GOT3 (cell line): ENCODE data around the gene TAOK1.

Experiments
- DNase-seq: peaks from one replicate; lab custom pipeline; 2025; ENCODE audit warnings: mixed read lengths; lab: John Stamatoyannopoulos, UW

Gene TAOK1

GRCh38 chr17:29379084-29379991, 10.8 kb upstream of the TAOK1 start:
- no peak for DNase-seq

GRCh38 chr17:29383686-29384085, 6.5 kb upstream of the TAOK1 start:
- no peak for DNase-seq

GRCh38 chr17:29384901-29385300, 5.3 kb upstream of the TAOK1 start:
- DNase-seq = no peak

GRCh38 chr17:29386760-29387159, 3.4 kb upstream of the TAOK1 start:
- no peak for DNase-seq

- DNase-seq = no peak
Measured at GRCh38 chr17:29388937-29389336, 1.2 kb upstream of the TAOK1 start.

GRCh38 chr17:29390851-29391631, 878 bp downstream of the TAOK1 start:
- no peak for DNase-seq

GRCh38 chr17:29393436-29393835, 3.3 kb downstream of the TAOK1 start:
- no peak for DNase-seq

GRCh38 chr17:29394761-29395160, 4.6 kb downstream of the TAOK1 start:
- DNase-seq = no peak

- no peak for DNase-seq
Measured at GRCh38 chr17:29396066-29396465, 5.9 kb downstream of the TAOK1 start.

- DNase-seq = no peak
Measured at GRCh38 chr17:29399634-29400033, 9.5 kb downstream of the TAOK1 start.

GRCh38 chr17:29400818-29401217, 10.7 kb downstream of the TAOK1 start:
- DNase-seq = no peak

GRCh38 chr17:29401258-29401657, 11.1 kb downstream of the TAOK1 start:
- no peak for DNase-seq

GRCh38 chr17:29407856-29408255, 17.7 kb downstream of the TAOK1 start:
- DNase-seq = no peak

- no peak for DNase-seq
Measured at GRCh38 chr17:29409963-29410362, 19.8 kb downstream of the TAOK1 start.

- no peak for DNase-seq
Measured at GRCh38 chr17:29412780-29413565, 22.8 kb downstream of the TAOK1 start.

GRCh38 chr17:29420128-29420527, 30.0 kb downstream of the TAOK1 start:
- DNase-seq = no peak

- no peak for DNase-seq
Measured at GRCh38 chr17:29430275-29430674, 40.1 kb downstream of the TAOK1 start.

GRCh38 chr17:29433541-29433940, 43.4 kb downstream of the TAOK1 start:
- no peak for DNase-seq

GRCh38 chr17:29434550-29434949, 44.4 kb downstream of the TAOK1 start:
- no peak for DNase-seq

- no peak for DNase-seq
Measured at GRCh38 chr17:29442451-29442850, 52.3 kb downstream of the TAOK1 start.

GRCh38 chr17:29443041-29443739, 53.0 kb downstream of the TAOK1 start:
- DNase-seq = no peak

GRCh38 chr17:29444589-29444988, 54.4 kb downstream of the TAOK1 start:
- no peak for DNase-seq
